ENCODE measurements around the gene NKX1-2.
A peak's percentile ranks its signal among the peaks of the same experiment; 100 is the strongest.

The NKX1-2 gene

GRCh38 chr10:124414076-124414475 lies 35.8 kb downstream of the NKX1-2 start:
- DNase-seq, result no peak

- DNase-seq, result no peak
These were observed 40.1 kb downstream of the NKX1-2 start for GRCh38 chr10:124409696-124410095.

DNA sequence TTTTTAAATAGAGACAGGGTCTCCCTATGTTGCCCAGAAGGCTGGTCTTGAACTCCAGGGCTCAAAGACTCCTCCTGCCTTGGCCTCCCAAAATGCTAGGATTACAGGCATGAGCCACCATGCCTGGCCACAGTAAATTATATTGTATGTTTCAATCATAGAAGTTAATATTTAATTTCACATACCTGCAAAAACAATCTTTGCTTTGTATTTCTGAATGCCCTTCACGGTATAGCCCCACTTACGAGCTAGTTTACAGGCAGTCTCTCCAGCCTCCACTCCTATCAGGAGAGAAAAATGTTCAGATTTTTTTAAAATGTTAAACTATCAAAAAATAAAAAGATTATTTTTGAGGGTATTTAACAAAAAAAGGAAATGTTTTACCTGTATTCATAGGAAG lies 41.5 kb downstream of the NKX1-2 start:
- DNase-seq, result no peak

GRCh38 chr10:124407456-124407855 lies 42.4 kb downstream of the NKX1-2 start:
- DNase-seq, result no peak

DNA sequence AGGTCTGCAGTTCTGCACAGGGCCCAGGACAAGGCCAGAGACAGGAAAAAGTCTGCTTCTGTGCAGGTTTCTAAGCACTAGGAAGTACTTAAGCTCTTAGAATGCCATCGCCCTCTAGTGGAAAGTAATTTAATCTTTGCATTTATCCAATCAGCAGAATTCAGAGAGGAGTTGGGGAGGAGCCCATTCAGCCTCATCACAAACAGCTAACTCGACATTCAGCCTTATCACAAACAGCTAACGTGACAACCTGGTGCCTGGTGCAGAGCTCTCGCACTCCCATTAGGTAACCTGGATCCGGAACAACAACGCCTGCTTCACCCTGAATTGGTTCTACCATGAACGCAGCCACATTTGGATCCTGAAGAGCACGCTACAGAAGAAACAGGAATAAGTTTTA lies 46.3 kb downstream of the NKX1-2 start:
- peak; percentile 43 for DNase-seq

DNA sequence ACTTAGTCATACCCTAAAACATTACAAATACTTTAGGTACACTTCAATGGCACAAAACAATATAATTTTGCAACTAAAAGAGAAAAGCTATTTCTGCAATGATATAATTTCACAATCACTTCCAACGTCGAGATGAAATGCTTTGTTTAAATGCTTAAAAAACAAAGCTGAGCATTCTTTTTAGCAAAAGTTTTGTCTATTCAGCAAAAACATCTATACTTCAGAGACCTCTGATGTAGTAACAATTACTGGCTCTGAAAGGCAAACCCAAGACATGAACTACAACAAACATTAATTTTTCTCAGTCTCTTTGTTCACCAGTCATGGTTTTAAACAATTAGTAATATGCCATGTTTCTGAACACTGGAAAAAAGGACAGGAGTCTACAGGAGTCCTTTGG lies 47.6 kb downstream of the NKX1-2 start:
- DNase-seq, result no peak

- no peak for DNase-seq
These were observed 48.2 kb downstream of the NKX1-2 start for GRCh38 chr10:124401633-124402032.
